ENCODE results near the gene TTLL10.

Gene TTLL10

DNA sequence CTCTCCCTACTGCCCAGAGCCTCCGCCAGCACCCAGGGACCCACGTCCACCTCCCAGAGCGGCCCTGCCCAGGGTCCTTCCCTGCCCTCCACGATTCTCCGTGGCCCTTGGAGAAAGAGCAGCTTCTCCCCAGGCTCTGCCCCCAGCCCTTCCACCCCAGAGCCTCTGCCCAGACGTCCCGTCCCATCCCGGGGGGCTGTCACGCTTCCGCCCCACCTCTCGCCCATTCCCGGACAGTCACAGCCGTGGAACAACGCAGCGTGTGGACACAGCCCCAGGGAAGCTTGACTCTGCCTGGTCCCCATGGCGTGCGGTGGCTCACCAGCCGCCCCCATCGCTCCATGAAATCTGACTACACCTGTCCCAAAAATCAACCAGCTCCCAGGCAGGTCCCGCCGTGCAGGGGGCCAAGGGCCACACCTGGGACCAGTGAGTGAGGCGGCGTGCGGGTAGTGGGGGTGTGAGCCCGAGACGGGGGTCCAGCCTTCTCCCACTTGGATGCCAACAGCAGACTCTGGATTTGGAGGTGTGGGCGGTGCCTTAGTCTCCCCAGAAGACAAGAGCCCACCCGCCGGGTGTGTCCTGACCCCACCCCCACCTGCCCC, 12.5 kb upstream of the TTLL10 start:
- no peaks in the 10 kb centered on the region for H3K4me1 ChIP-seq (ENCODE audit: insufficient read depth, insufficient read length)
- H3K9ac ChIP-seq (ENCODE audit: insufficient read length, low read depth): no peak overlapping the region
- no peak overlapping the region for H3K4me3 ChIP-seq (ENCODE audit: insufficient read length, low read depth)
- no peaks in the 10 kb centered on the region for H3K36me3 ChIP-seq (ENCODE audit: insufficient read depth, insufficient read length, low read length)
- H3K27me3 ChIP-seq (ENCODE audit: insufficient read depth, insufficient read length): no peaks in the 10 kb centered on the region
- TF ChIP-seq ZNF274 (IDR thresholded peaks at IDR 0.05; ENCODE audit: low read depth, low read length) (no peak), SUZ12 (IDR thresholded peaks at IDR 0.05; ENCODE audit: extremely low read depth, insufficient read depth, insufficient read length) (no peak), YY1 (IDR thresholded peaks at IDR 0.05; ENCODE audit: insufficient read depth, insufficient read length) (no peak)
- no peak for DNase-seq (ENCODE audit: low read depth, low spot score)
- no peaks in the 10 kb centered on the region for H3K9me3 ChIP-seq (ENCODE audit: insufficient read depth, low read length)

DNA sequence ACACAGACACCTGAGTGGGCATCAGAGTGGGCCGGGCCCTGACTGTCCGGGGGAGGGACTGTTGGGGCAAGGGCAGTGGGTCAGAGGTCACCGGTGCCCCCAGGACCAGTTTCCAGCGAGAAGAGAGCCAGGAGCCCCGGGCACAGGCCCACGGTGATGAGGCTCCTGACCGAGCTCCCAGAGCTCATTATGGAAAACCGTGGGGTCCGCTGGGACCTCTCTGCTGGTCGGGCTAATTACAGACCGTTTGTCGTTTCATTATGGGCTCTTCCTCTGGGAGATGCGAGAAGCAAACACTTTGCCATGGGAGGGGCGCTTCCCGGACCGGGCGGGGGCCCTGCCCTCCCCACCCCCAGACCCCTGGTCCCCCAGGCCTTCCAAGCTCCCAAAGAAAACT, 12.0 kb upstream of the TTLL10 start:
- no peaks in the 10 kb centered on the region for H3K4me1 ChIP-seq (ENCODE audit: insufficient read depth, insufficient read length)
- no peak overlapping the region for H3K4me3 ChIP-seq (ENCODE audit: insufficient read length, low read depth)
- no peak overlapping the region for H3K9ac ChIP-seq (ENCODE audit: insufficient read length, low read depth)
- no peaks in the 10 kb centered on the region for H3K9me3 ChIP-seq (ENCODE audit: insufficient read depth, low read length)
- no peaks in the 10 kb centered on the region for H3K27me3 ChIP-seq (ENCODE audit: insufficient read depth, insufficient read length)
- TF ChIP-seq YY1 (IDR thresholded peaks at IDR 0.05; ENCODE audit: insufficient read depth, insufficient read length) (no peak), SUZ12 (IDR thresholded peaks at IDR 0.05; ENCODE audit: extremely low read depth, insufficient read depth, insufficient read length) (no peak), ZNF274 (IDR thresholded peaks at IDR 0.05; ENCODE audit: low read depth, low read length) (no peak)
- H3K36me3 ChIP-seq (ENCODE audit: insufficient read depth, insufficient read length, low read length): no peaks in the 10 kb centered on the region
- no peak for DNase-seq (ENCODE audit: low read depth, low spot score)

DNA sequence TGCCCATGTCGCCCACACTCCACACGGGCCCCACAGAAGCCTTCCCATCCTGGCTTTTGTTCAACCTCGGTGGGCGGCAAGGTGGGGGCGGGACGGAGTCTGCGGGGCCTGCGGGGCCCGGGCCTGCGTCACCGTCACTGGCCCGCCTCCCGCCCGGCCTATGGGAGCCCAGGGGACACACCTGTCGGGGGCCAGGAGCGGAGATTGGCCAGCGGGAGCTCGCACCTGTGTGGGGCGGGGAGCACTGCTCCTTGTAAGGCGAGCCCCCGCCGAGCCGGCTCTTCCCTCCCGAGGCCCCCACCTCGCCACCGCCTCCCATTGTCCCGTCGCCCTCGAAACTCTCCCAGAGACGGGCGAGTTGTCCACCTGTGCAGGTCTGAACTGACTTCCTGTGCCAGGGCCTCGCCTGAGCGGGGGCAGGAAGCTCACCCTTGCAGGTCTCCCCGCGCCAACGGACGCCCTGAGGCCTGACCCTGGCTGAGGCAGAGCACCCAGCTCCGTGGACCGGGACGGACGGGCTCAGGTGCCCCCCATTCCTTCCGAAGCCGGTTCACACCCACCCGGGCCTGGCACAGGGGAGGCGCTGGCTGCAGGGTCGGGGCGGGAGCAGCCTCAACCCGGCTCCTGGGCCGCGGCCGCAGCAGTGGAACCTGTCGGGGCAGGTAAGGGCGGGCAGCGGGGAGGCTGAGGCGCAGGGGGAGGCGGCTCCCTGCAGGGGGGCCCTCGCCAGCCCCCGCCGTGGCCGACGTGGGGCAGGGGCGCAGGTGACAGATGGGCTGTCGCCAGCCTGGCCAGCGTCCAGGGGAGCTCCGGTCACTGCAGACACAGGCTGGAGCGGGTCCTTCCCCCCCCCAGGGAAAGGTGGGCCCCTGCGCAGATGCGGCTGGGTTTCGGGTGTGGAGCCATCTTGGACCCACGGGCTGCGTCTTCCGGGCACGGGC, 10.8 kb upstream of the TTLL10 start:
- H3K4me3 ChIP-seq (ENCODE audit: insufficient read length, low read depth): no peak overlapping the region
- no peak for DNase-seq (ENCODE audit: low read depth, low spot score)
- H3K27me3 ChIP-seq (ENCODE audit: insufficient read depth, insufficient read length): no peaks in the 10 kb centered on the region

DNA sequence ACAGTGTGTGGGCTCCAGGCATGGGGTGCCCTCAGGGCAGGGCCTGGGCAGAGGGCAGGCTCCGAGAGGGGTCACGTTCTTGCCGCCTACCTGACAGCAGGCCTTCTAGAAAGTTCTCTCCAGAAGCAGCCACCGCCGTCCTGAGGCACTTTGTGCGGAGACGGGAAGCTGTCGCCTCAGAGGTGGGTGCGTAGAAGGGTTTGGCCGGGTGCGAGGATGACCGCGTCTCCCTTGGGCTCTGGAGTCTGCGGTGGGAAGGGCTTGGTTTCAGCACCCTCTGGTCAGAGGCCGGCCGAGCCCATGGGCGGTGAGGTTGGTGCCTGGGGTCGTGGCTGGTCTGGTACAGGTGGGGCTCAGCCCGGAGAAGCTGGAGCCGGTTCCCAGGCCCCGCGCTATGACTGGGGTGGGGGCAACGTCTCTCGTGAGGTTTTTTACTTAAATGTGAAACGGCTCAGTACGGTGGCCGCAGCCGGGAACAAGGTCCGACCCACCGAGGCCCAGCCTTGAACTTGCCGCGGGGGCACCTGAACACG, 10.1 kb upstream of the TTLL10 start:
- Histone ChIP-seq H3K9me3 (ENCODE audit: insufficient read depth, low read length) (no peaks in the 10 kb centered on the region), H3K4me3 (ENCODE audit: insufficient read length, low read depth) (no peak overlapping the region), H3K36me3 (ENCODE audit: insufficient read depth, insufficient read length, low read length) (no peaks in the 10 kb centered on the region), H3K4me1 (ENCODE audit: insufficient read depth, insufficient read length) (no peaks in the 10 kb centered on the region), H3K9ac (ENCODE audit: insufficient read length, low read depth) (no peak overlapping the region), H3K27me3 (ENCODE audit: insufficient read depth, insufficient read length) (no peaks in the 10 kb centered on the region)
- DNase-seq (ENCODE audit: low read depth, low spot score): no peak
- TF ChIP-seq ZNF274 (IDR thresholded peaks at IDR 0.05; ENCODE audit: low read depth, low read length): no peak
- no peak for TF ChIP-seq SUZ12 (IDR thresholded peaks at IDR 0.05; ENCODE audit: extremely low read depth, insufficient read depth, insufficient read length)
- no peak for TF ChIP-seq YY1 (IDR thresholded peaks at IDR 0.05; ENCODE audit: insufficient read depth, insufficient read length)

More for the DNA sequence above, 10.8 kb upstream of the TTLL10 start:
- H3K36me3 ChIP-seq (ENCODE audit: insufficient read depth, insufficient read length, low read length): no peaks in the 10 kb centered on the region
- TF ChIP-seq ZNF274 (IDR thresholded peaks at IDR 0.05; ENCODE audit: low read depth, low read length) (no peak), YY1 (IDR thresholded peaks at IDR 0.05; ENCODE audit: insufficient read depth, insufficient read length) (no peak), SUZ12 (IDR thresholded peaks at IDR 0.05; ENCODE audit: extremely low read depth, insufficient read depth, insufficient read length) (no peak)
- no peaks in the 10 kb centered on the region for H3K9me3 ChIP-seq (ENCODE audit: insufficient read depth, low read length)
- H3K9ac ChIP-seq (ENCODE audit: insufficient read length, low read depth): no peak overlapping the region
- no peaks in the 10 kb centered on the region for H3K4me1 ChIP-seq (ENCODE audit: insufficient read depth, insufficient read length)

DNA sequence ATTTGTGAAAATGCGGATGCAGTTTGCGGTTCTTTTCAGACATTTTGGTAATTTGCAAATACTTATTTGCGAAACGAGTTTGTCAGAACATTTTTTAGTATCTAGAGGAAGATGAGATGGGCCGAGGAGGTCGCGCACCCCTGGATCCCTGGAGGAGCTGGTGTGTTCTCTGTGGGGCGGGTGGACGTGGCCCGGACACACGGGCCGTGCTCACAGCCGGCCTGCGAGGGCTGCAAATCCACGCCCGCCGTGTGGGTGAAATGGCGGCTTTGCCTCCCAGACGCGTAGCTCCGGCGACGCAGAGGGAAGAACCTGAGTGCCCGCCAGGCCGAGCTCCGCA, 9.3 kb upstream of the TTLL10 start:
- H3K27me3 ChIP-seq (ENCODE audit: insufficient read depth, insufficient read length): no peaks in the 10 kb centered on the region

DNA sequence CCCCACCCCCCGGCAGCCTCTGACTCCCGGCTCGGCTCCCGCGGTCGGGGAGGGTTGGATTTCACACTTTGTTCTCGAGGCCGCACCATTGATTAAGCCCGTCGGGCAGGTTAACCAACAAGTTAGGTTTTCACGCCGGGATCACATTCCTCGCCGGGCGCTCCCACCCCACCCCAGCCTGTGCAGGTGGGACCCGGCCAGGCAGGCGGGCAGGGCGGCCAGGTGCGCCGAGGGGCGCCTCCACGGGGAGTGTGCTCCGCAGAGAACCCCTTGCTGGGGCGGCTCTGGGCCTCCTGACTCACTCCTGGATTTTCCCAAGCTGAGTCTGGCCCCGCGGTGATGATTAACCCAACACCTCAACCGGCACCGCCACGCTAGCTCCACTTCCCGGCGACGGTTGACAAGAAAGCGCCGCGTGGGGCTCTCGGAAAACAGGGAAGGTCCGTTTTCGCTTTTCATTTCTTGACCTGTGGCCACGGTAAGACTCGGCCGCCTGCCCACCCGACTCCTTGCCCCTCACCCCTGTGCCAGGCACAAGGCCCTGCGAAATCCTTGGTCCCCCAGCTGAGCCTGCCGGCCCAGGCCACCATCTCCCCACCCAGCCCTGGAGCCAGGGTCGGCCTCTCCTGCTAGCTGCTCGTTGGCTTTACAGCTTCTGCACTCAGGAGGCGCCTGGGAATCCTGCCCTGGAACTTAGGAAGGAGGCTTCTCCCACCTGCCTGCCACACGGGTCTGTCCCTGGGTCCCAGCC, 8.8 kb upstream of the TTLL10 start:
- DNase-seq (ENCODE audit: low read depth, low spot score): no peak
- TF ChIP-seq ZNF274 (IDR thresholded peaks at IDR 0.05; ENCODE audit: low read depth, low read length): no peak
- no peak for TF ChIP-seq SUZ12 (IDR thresholded peaks at IDR 0.05; ENCODE audit: extremely low read depth, insufficient read depth, insufficient read length)
- Histone ChIP-seq H3K4me3 (ENCODE audit: insufficient read length, low read depth) (no peak overlapping the region), H3K36me3 (ENCODE audit: insufficient read depth, insufficient read length, low read length) (no peaks in the 10 kb centered on the region), H3K9me3 (ENCODE audit: insufficient read depth, low read length) (no peaks in the 10 kb centered on the region), H3K9ac (ENCODE audit: insufficient read length, low read depth) (no peak overlapping the region), H3K4me1 (ENCODE audit: insufficient read depth, insufficient read length) (peaks cover 4% of the 10 kb centered on the region), H3K27me3 (ENCODE audit: insufficient read depth, insufficient read length) (no peaks in the 10 kb centered on the region)

More for the DNA sequence above, 9.3 kb upstream of the TTLL10 start:
- DNase-seq (ENCODE audit: low read depth, low spot score): no peak
- H3K36me3 ChIP-seq (ENCODE audit: insufficient read depth, insufficient read length, low read length): no peaks in the 10 kb centered on the region
- TF ChIP-seq YY1 (IDR thresholded peaks at IDR 0.05; ENCODE audit: insufficient read depth, insufficient read length): no peak
- TF ChIP-seq SUZ12 (IDR thresholded peaks at IDR 0.05; ENCODE audit: extremely low read depth, insufficient read depth, insufficient read length): no peak
- no peak for TF ChIP-seq ZNF274 (IDR thresholded peaks at IDR 0.05; ENCODE audit: low read depth, low read length)
- no peaks in the 10 kb centered on the region for H3K9me3 ChIP-seq (ENCODE audit: insufficient read depth, low read length)
- no peak overlapping the region for H3K4me3 ChIP-seq (ENCODE audit: insufficient read length, low read depth)
- H3K4me1 ChIP-seq (ENCODE audit: insufficient read depth, insufficient read length): peaks cover under 1% of the 10 kb centered on the region
- H3K9ac ChIP-seq (ENCODE audit: insufficient read length, low read depth): no peak overlapping the region

All from NT2/D1 (cell line).